Measurements from ENCODE around the gene GTF2H4.
A peak's percentile ranks its signal among the peaks of the same experiment; 100 is the strongest.
"Not testable (repeated sequence)": the region's sequence is repeated elsewhere in the genome, so short reads cannot be mapped to it uniquely, and the experiment has no call there.

GTF2H4 gene

GRCh38 chr6:30895343-30895742 lies 12.7 kb upstream of the GTF2H4 start:
- no peak for DNase-seq

- DNase-seq: no peak
Observed at GRCh38 chr6:30896541-30896940, 11.5 kb upstream of the GTF2H4 start.

- DNase-seq: no peak
Observed at GRCh38 chr6:30897882-30898281, 10.1 kb upstream of the GTF2H4 start.

GRCh38 chr6:30898750-30899360 lies 9.2 kb upstream of the GTF2H4 start:
- DNase-seq: no peak

GRCh38 chr6:30900863-30901417 lies 7.1 kb upstream of the GTF2H4 start:
- DNase-seq: no peak

GRCh38 chr6:30901436-30901835 lies 6.6 kb upstream of the GTF2H4 start:
- DNase-seq: no peak

- DNase-seq: not testable (repeated sequence)
Observed at GRCh38 chr6:30902196-30902595, 5.8 kb upstream of the GTF2H4 start.

- no peak for DNase-seq
Observed at GRCh38 chr6:30902709-30903108, 5.3 kb upstream of the GTF2H4 start.

GRCh38 chr6:30903236-30903635 lies 4.8 kb upstream of the GTF2H4 start:
- no peak for DNase-seq

GRCh38 chr6:30907290-30907757 lies 683 bp upstream of the GTF2H4 start:
- DNase-seq: not testable (repeated sequence)

GRCh38 chr6:30908700-30909099 lies 693 bp downstream of the GTF2H4 start:
- no peak for DNase-seq

- DNase-seq: not testable (repeated sequence)
Observed at GRCh38 chr6:30910473-30910872, 2.5 kb downstream of the GTF2H4 start.

GRCh38 chr6:30912746-30913520 lies 4.9 kb downstream of the GTF2H4 start:
- no peak for DNase-seq

GRCh38 chr6:30913721-30914075 lies 5.7 kb downstream of the GTF2H4 start:
- no peak for DNase-seq

- peak; percentile 87 for DNase-seq
Observed at GRCh38 chr6:30914076-30914853, 6.3 kb downstream of the GTF2H4 start, which contains the start of gene VARS2. Gene VARS2, plus strand, starts transcription at chr6:30914238. Its CDS starts 599 bp downstream, at chr6:30914837.

GRCh38 chr6:30914854-30915590 lies 7.0 kb downstream of the GTF2H4 start:
- DNase-seq: no peak

- no peak for DNase-seq
Observed at GRCh38 chr6:30915591-30915946, 7.6 kb downstream of the GTF2H4 start.

- no peak for DNase-seq
Observed at GRCh38 chr6:30917041-30917440, 9.0 kb downstream of the GTF2H4 start.

GRCh38 chr6:30917487-30917886 lies 9.5 kb downstream of the GTF2H4 start:
- no peak for DNase-seq

GRCh38 chr6:30918670-30919069 lies 10.7 kb downstream of the GTF2H4 start:
- DNase-seq: no peak

GRCh38 chr6:30922447-30922852 lies 14.4 kb downstream of the GTF2H4 start:
- DNase-seq: no peak

- DNase-seq: not testable (repeated sequence)
Observed at GRCh38 chr6:30924040-30924627, 16.1 kb downstream of the GTF2H4 start.

Measured in activated naive CD4-positive, alpha-beta T cell treated with Interleukin-2 at 50 U/mL for 16 hours (primary cell).